ENCODE measurements around the gene SLITRK1.

SLITRK1 gene

DNA sequence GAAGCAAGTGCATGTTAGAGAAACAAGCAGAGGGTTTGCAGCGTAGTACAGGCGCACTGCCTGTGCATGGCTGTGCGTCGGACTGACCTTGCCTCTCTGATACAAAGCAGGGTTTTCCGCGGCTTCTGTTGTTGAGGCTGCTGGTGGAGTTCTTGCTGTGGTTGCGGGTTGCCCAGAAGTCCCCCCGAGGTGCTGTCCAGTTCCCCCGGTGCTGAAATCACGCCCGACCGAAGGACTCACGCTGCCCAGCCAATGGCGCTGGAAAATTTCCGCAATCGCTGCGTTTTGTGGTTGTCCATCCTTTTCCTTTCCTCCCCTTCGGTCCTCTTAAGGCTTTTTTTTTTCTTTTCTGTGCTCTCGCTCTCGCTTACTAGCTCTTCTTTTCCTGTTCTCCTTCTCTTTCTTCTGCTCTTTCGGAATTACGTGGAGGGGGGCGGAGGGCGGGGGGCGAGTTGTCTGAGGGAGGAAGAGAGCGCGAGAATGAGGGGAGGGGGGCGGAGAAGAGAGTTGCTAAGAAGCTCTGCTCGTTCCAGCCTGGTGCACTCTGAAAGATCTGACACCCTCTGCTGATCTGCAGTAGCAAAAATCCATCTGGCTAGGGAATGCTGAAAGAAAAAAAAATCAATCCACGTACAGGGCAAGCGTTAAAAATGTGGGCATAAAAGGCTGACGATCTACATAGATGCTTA lies at the start of gene SLITRK1:
TSS of gene SLITRK1 (minus strand) at position 558 of the 689 bp plus-strand sequence. CDS start 967 bp downstream, outside the sequence.
- no peak for DNase-seq (ENCODE audit: low read depth, low spot score)

GRCh38 chr13:83929157-83929556 lies 46.9 kb upstream of the SLITRK1 start:
- no peak for DNase-seq (ENCODE audit: low read depth, low spot score)

DNA sequence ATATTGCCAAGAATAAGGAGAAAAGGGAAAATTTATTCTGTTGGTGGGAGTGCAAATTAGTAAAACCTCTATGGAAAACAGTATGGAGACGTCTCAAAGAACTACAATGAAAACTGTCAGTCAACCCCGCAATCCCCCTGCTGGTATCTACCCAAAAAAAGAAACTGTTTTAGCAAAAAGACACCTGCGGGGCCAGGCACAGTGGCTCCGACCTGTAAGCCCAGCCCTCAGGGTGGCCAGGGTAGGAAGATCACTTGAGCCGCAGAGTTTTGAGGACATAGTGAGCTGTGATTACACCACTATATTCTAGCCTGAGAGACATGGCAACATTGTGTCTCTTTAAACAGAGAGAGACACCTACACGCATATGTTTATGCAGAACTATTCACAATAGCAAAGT lies 37.5 kb upstream of the SLITRK1 start:
- no peak for DNase-seq (ENCODE audit: low read depth, low spot score)

DNA sequence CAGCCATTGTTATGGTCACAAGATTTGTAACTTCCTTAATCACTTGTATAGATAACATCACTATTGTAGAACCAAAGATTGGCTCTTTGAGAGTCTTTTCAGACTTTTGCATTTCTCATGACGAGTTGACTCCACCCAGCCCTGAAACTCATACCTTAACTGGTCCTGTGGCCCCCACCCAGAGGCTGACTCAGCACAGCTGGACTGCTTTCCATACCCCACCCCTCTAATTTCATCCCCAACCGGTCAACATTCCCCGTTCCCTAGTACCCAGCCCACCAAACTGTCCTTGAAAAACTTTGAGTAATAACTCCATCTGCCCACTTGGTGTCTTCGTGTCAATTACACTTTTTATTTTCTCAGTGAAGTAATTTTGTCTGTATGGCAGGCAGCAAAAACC lies 32.1 kb upstream of the SLITRK1 start:
- DNase-seq (ENCODE audit: low read depth, low spot score), result no peak

GRCh38 chr13:83907196-83907989 lies 25.1 kb upstream of the SLITRK1 start:
- DNase-seq (ENCODE audit: low read depth, low spot score), result no peak

DNA sequence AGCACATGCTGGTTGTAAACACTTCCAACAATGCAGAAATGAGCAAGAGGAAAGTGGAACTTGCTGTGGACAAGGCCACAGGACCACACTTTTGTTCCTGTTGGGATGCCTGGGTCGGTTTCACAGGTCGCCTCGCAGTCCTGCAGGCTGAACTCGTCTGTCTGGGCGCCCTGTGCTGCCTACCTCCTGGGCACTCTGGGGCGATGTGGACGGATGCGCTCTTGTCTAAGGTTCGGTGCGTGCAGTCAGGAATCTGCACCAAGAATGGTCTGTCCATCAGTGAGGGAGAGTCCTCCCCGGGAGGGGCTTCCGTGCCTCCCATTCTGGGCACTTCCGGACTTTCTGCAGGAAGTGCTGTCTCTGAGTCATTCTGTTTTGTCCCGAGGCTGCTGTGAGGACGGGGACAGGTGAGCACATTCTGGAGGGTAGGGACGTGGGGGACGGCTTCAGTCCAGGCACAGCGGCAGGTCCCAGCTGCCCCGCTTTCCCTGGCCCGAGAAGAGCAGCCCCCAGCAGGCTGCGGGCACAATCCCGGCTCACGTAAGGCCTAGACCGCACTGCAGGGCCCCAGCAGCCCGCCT lies 24.1 kb upstream of the SLITRK1 start:
- DNase-seq (ENCODE audit: low read depth, low spot score), result no peak

- no peak for DNase-seq (ENCODE audit: low read depth, low spot score)
These were observed 23.4 kb upstream of the SLITRK1 start for GRCh38 chr13:83905641-83906040.

GRCh38 chr13:83895994-83896580 lies 13.8 kb upstream of the SLITRK1 start:
- no peak for DNase-seq (ENCODE audit: low read depth, low spot score)

DNA sequence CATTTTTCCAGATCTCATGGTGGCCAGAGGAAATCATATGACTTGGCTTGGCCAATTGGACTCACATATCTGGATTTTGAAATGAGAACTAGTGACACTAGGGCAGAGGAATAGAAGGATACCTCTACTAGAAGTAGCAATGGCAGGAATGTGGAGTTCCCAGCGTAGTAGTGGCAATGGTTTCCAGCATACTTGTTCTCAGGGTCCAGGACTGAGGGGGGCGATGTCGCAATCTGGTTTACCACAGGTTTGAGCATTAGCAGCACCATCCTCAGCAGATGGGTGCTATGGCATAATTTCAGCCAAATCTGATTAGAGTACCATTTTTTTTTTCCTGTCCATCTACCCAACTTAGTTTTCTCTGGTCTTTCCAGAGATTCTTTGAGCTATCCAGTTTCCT lies 8.1 kb upstream of the SLITRK1 start:
- DNase-seq (ENCODE audit: low read depth, low spot score), result no peak

GRCh38 chr13:83884141-83884540 lies 1.9 kb upstream of the SLITRK1 start:
- no peak for DNase-seq (ENCODE audit: low read depth, low spot score)

DNA sequence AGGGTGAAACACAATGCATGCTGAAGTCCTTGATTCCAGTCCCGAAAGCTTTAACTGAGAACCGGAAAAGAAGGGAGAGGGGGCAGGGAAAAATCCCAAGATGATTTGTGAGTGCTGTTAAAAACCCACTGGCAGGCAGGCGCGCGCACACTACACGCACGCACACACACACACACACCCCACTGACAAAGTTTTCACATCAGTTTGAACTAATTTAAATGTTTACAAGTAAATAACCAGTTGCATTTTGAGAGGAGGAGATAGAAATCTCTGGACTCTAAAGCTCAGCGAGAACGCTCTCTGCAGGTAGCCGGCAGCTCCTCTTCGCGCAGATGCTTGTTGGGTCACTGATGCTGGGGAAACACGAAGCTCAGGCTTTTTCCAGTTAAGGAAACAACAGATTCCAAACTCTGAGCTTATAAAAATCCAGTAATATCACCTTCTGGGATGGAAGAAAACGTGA lies 818 bp upstream of the SLITRK1 start:
- DNase-seq (ENCODE audit: low read depth, low spot score), result no peak

GRCh38 chr13:83882606-83882959 lies 309 bp upstream of the SLITRK1 start:
- no peak for DNase-seq (ENCODE audit: low read depth, low spot score)

- no peak for DNase-seq (ENCODE audit: low read depth, low spot score)
These were observed 1.1 kb downstream of the SLITRK1 start for GRCh38 chr13:83881140-83881684.

DNA sequence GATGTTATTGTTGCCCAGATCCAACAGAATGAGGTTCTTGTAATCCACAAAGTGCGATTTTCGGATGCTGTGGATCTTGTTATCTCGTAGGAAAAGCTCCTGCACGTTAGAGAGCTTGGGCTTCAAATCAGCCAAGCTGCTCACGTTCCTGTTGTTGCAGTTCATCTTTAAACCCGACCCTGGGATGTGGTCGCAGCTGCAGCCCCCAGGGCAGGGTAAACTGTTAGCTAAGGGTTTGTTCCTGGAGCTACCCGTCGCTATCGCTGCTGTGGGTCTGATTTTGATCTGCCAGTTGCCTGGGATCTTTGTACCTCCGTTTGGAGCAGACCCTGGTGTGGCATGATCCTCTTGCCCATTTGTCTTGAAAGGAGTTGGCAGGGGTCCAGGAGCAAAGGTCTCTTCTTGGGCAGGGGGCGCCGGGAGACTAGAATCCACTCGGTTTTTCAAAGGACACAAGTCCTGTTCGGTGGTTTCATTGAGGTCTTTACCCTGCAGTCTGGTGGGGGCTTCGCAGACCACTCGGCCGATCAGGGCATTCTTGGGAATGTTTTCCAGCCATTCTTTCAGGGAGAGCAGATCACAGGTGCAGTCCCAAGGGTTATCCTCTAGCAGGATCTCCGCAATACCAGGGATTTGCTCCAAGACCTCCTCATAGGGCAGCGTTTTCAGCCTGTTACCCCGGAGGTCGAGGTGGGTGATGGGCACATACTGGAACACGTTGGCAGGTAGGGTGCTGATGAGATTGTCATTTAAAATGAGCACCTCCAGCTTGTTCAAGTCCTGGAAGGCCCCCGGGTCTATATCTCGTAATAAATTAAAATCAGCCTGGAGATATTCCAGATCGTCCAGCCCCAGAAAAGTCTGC lies 1.8 kb downstream of the SLITRK1 start:
- DNase-seq (ENCODE audit: low read depth, low spot score), result no peak

DNA sequence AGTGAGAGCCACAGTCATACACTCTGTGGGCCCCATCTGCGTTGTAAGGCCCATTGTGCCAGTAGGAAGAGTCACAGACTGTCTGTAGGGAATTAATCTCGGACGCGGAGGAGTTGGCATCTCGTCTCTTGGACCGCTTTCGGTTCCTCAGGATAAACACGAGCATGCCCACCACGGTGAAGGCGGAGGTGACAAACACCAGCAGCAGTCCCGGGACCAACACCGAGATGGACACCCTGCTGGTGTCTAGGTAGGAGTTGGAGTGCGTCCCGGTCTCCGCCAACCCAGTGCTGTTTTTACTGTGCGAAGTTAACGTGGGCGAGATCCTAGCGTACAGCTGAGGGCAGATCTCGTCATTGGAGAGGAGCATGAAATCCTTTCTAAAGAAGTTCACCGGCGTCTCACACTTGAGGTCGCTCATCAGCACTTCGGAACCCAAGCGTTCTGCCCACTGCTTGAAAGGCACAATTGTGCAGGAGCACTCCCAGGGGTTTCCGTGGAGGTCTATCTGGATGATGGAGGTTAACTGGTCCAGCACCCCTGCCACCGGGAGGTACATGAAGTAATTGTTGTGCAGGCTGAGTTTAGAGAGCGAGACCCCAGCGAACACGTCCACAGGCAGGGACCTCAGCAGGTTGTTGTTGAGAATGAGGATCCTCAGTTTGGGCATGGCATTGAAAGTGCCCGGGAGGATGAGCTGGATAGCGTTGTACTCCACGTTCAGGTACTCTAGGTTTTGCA lies 2.7 kb downstream of the SLITRK1 start:
- DNase-seq (ENCODE audit: low read depth, low spot score), result no peak

GRCh38 chr13:83878691-83879430 lies 3.4 kb downstream of the SLITRK1 start:
- no peak for DNase-seq (ENCODE audit: low read depth, low spot score)

- DNase-seq (ENCODE audit: low read depth, low spot score), result no peak
These were observed 4.5 kb downstream of the SLITRK1 start for GRCh38 chr13:83877651-83878355.

DNA sequence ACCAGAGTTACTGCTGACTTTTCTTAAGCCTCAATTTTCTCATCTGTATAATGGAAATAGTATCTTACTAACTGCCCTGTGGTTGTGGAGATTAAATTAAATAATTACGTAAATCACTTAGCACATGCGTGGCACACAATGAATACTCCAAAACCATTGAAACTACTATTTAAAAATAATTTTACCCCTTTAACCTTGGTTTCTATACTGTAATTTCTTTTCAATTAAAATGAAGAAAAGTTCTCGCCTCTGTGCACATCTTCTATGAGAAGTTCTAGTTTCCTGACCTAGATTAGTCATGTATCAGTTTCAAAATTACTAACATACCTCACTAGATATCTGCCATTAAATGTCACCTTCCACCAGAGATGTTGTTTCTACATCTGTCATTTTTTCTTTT lies 5.7 kb downstream of the SLITRK1 start:
- DNase-seq (ENCODE audit: low read depth, low spot score), result no peak

DNA sequence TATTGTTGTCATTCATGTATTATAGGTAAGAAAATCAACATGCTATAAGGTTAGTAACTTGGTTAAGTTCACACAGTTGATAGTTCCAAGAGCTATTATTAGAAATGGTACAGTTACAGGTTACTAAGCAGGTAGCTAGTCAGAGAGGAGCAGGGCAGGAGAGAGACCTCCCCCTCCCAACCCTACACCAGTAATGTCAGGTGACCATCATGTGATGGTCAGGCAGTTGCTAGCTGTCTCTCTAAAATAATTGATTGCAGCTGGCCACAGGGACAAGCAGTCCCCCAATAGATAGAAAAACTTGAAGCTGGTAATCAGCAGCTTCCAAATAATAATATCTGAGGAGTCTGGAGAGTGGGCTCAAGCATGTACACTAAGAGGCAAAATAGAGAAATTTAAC lies 14.6 kb downstream of the SLITRK1 start:
- no peak for DNase-seq (ENCODE audit: low read depth, low spot score)

Data from brain pericyte (primary cell).